Right lobe of liver (tissue), 6 donors: ENCODE data around the gene ASAP2. TPM values are rescaled to one million over a fixed set of nuclear protein-coding genes. Genes with fewer than 3 reads are reported as not detected.
"Not testable (repeated sequence)": the region's sequence is repeated elsewhere in the genome, so short reads cannot be mapped to it uniquely, and the experiment has no call there.

ENCODE experiments used
- ATAC-seq, 4 donors: fragments of 200-7000 bp; cut with Tn5 transposase; one replicate each; pipeline ENCODE4 v1.9.1; 2020; ENCODE audit warnings: mild to moderate bottlenecking in 4 of 4, moderate library complexity in 4 of 4
- DNase-seq, 3 donors: peaks; one replicate each; pipeline ENCODE4 v3.0.0-alpha.2; 2020
- H3K27ac ChIP-seq, 3 donors: fragments of 200-600 bp; one replicate each; pipeline ENCODE4 v1.8.0; 2022
- H3K27me3 ChIP-seq, 2 donors: fragments of 200-600 bp; one replicate each; pipeline ENCODE4 v1.8.0; 2022
- H3K36me3 ChIP-seq, 4 donors: fragments of 200-600 bp; sonication (generic) in 1 of 4; one replicate each; pipeline versions ENCODE4 v1.5.1 to v1.8.0; 2017 to 2022; ENCODE audit warnings: control low read depth in 1 of 4
- H3K4me1 ChIP-seq, 4 donors: fragments of 200-600 bp; sonication (generic) in 1 of 4; one replicate each; pipeline versions ENCODE4 v1.5.1 to v1.8.0; 2017 to 2022; ENCODE audit warnings: control low read depth in 1 of 4
- H3K4me3 ChIP-seq, 3 donors: fragments of 200-600 bp; one replicate each; pipeline ENCODE4 v1.8.0; 2022
- H3K9me3 ChIP-seq, 4 donors: fragments of 200-600 bp; sonication (generic) in 1 of 4; one replicate each; pipeline versions ENCODE4 v1.5.1 to v1.8.0; 2017 to 2022; ENCODE audit warnings: control low read depth in 1 of 4
- CTCF ChIP-seq, 4 donors: fragments of 200-600 bp in 3 of 4; fragments of 450-650 bp in 1 of 4; IDR thresholded peaks; one replicate each; pipeline versions ENCODE4 v1.5.1 to v1.8.0; 2016 to 2022; ENCODE audit warnings: antibody characterized with exemption in 4 of 4, mild to moderate bottlenecking in 2 of 4
- POLR2A ChIP-seq: fragments of 450-650 bp; IDR thresholded peaks from one replicate; pipeline ENCODE4 v1.6.1; 2017; ENCODE audit warnings: antibody characterized with exemption, mild to moderate bottlenecking
- WGBS: methylation state at CpG from one replicate; pipeline ENCODE4 v1.1.6; 2018; ENCODE audit warnings: low coverage, low lambda C conversion rate; ENCODE audit not compliant: insufficient coverage; ENCODE audit errors: missing lambda C conversion rate; 5-methylcytosine and 5-hydroxymethylcytosine counted together
- intact Hi-C, 2 donors: fragments of 100-400 bp; cut with DNase I; formaldehyde crosslinking; loops; one replicate each; pipeline versions ENCODE4 v1.11.2 to v1.14.1; 2022
- total RNA-seq, 6 experiments: library from RNA; depleted of rRNA in 2 of 6; stranded (reverse); fragments of >200 nt in 2 of 6; fragmentation: NEBNext Ultra II Directional in 3 of 6; extraction: Animal tissue kit (Norgen Biotek cat#: 25700) in 3 of 6; gene quantifications; one replicate each; pipeline versions ENCODE4 v1.1.0 to v1.2.4, GENCODE V29; 2016 to 2023
- donor health status: DM: no; HTN: yes; CAD: no.
- donor health status: DM: no; HTN: no; CAD: no.
- donor health status: DM: no; HTN: no; CAD: no.
- donor health status: DM: no; HTN: yes; CAD: no.
- donor health status: DM: no; HTN: yes; CAD: no.

The ASAP2 gene
- total RNA-seq, 6 experiments from 2014 or later, result 2.4 to 5.2 (median 3.9) TPM

- no peak overlapping the region for H3K27ac ChIP-seq
- no peaks in the 10 kb centered on the region for H3K9me3 ChIP-seq
- TF ChIP-seq CTCF (IDR thresholded peaks at IDR 0.05), result no peak
- no peak for TF ChIP-seq POLR2A
- no peaks in the 10 kb centered on the region for H3K36me3 ChIP-seq
- H3K4me1 ChIP-seq, result no peaks in the 10 kb centered on the region
- no peak for ATAC-seq
- no peaks in the 10 kb centered on the region for H3K27me3 ChIP-seq
- no peak for DNase-seq
- intact Hi-C loops, result no loop called here
- no peak overlapping the region for H3K4me3 ChIP-seq
- 79% methylated on average over 4 of the region's 4 CpGs for WGBS
These were observed 9.1 kb downstream of the ASAP2 start for GRCh38 chr2:9215680-9216079.

DNA sequence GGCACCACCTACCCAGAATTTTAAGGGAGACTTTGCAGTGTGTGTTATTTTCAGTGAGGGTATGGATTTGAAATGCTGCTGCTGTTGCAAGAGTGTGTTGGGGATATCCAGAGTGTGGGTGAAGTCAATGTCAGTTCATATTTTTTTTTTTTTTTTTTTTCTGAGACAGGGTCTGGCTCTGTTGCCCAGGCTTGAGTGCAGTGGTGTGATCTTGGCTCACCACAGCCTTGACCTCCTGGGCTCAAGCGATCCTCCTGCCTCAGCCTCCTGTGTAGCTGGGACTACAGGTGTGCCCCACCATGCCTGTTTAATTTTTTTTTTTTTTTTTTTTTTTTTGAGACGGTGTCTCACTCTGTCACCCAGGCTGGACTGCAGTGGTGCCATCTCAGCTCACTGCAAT lies 9.5 kb downstream of the ASAP2 start:
- H3K9me3 ChIP-seq, ATAC-seq, intact Hi-C loops, H3K27me3 ChIP-seq, H3K4me1 ChIP-seq, H3K27ac ChIP-seq, H3K4me3 ChIP-seq, H3K36me3 ChIP-seq, DNase-seq: not testable (repeated sequence)
- WGBS, result 88% methylated on average over 1 of the region's 2 CpGs

- H3K27me3 ChIP-seq, result no peaks in the 10 kb centered on the region
- DNase-seq (no peak), ATAC-seq (no peak)
- TF ChIP-seq POLR2A, result no peak
- TF ChIP-seq CTCF (IDR thresholded peaks at IDR 0.05), result no peak
- no peak overlapping the region for H3K27ac ChIP-seq
- no peaks in the 10 kb centered on the region for H3K4me1 ChIP-seq
- intact Hi-C loops, result no loop called here
- H3K4me3 ChIP-seq, result no peak overlapping the region
- WGBS, result 83% methylated on average over 7 of the region's 7 CpGs
- H3K9me3 ChIP-seq, result no peaks in the 10 kb centered on the region
- no peaks in the 10 kb centered on the region for H3K36me3 ChIP-seq
These were observed 11.5 kb downstream of the ASAP2 start for GRCh38 chr2:9217838-9218770.

DNA sequence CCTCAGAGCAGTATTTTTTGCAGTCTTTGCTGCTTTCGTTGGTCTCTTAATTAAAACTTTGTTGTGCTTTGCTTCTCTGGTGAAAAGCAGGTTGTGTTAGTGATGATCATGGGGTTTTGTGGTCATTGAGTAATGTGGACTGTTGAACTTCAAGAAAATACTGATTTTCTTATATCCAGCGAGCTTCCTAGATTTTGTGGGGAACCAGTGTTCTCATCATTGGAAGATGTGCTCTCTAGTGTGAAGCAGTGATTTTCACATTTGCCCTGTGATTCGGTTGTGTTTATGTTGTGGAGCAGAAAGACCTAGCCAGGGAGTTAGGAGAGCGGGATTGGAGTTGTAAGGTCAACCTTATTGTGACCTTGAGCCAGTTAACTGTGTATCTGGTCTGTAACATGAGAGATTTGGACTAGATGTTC lies 12.4 kb downstream of the ASAP2 start:
- WGBS, result 51% methylated on average over 4 of the region's 4 CpGs
- intact Hi-C loops, result no loop called here
- H3K27me3 ChIP-seq, result no peaks in the 10 kb centered on the region
- no peaks in the 10 kb centered on the region for H3K36me3 ChIP-seq
- ATAC-seq (no peak), DNase-seq (no peak)
- no peaks in the 10 kb centered on the region for H3K9me3 ChIP-seq
- TF ChIP-seq POLR2A (no peak), CTCF (IDR thresholded peaks at IDR 0.05) (no peak)
- H3K4me1 ChIP-seq, result no peaks in the 10 kb centered on the region
- H3K4me3 ChIP-seq, result no peak overlapping the region
- no peak overlapping the region for H3K27ac ChIP-seq

- intact Hi-C loops, result no loop called here
- no peak overlapping the region for H3K4me3 ChIP-seq
- no peaks in the 10 kb centered on the region for H3K36me3 ChIP-seq
- H3K4me1 ChIP-seq, result no peaks in the 10 kb centered on the region
- H3K27ac ChIP-seq, result no peak overlapping the region
- TF ChIP-seq CTCF (IDR thresholded peaks at IDR 0.05) (no peak), POLR2A (no peak)
- H3K9me3 ChIP-seq, result no peaks in the 10 kb centered on the region
- no peaks in the 10 kb centered on the region for H3K27me3 ChIP-seq
- ATAC-seq (no peak), DNase-seq (no peak)
These were observed 13.6 kb downstream of the ASAP2 start for GRCh38 chr2:9220201-9220600.
